HL-60 (cell line): ENCODE results near the gene GATC.

Source experiments
- GABPA ChIP-seq: IDR thresholded peaks from 2 replicates; pipeline ENCODE4 v1.6.1; 2012; ENCODE audit warnings: low read depth
- TF ChIP-seq, protein P1 (sequence below): IDR thresholded peaks from one replicate; pipeline ENCODE4 v1.5.1; 2011; ENCODE audit warnings: low read length, control low read depth, inconsistent platforms; ENCODE audit not compliant: insufficient read depth

DNA sequence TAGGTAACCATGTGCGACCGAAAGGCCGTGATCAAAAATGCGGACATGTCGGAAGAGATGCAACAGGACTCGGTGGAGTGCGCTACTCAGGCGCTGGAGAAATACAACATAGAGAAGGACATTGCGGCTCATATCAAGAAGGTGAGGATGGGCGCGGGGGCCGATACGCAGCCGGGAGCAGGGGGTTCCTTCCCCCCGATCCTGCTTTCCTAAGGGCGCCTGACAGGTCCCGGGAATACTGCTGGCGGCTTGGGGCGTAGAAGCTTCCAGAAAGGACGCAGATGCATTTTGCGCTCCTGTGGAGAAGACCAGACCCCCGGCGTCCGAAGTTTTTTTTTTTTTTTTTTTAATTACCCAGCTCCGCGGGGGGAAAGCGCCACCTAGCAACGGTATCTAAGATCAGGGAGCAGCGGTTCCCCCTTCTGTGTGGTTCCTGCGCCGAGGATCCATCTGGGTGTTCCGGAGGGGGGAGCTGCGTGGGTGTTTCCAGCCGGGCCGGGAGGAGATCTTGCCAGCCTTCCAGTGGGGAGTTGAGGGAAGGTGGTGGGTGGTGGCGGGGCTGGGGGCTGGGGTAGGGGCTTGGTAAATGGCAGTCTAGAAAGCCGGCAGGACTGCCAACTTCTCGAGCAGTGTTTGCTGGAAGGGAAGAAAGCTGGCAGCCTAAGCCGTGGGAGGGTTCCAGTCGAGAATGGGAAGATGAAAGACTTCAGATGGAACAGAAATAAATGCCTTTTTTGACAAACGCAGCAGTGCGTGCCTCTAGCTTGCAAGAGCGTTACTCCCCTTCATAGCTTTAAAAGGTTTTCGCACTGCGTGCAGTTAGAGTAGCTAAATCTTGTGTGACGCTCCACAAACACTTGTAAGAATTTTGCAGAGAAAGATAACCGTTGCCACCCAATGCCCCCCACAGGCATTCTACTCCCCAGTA, 50.4 kb downstream of the GATC start:
- TF ChIP-seq, protein P1, sequence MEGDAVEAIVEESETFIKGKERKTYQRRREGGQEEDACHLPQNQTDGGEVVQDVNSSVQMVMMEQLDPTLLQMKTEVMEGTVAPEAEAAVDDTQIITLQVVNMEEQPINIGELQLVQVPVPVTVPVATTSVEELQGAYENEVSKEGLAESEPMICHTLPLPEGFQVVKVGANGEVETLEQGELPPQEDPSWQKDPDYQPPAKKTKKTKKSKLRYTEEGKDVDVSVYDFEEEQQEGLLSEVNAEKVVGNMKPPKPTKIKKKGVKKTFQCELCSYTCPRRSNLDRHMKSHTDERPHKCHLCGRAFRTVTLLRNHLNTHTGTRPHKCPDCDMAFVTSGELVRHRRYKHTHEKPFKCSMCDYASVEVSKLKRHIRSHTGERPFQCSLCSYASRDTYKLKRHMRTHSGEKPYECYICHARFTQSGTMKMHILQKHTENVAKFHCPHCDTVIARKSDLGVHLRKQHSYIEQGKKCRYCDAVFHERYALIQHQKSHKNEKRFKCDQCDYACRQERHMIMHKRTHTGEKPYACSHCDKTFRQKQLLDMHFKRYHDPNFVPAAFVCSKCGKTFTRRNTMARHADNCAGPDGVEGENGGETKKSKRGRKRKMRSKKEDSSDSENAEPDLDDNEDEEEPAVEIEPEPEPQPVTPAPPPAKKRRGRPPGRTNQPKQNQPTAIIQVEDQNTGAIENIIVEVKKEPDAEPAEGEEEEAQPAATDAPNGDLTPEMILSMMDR = no peak
- no peak for TF ChIP-seq GABPA
